Brain pericyte (primary cell): ENCODE results near the gene NXPH1.

Source experiments
- DNase-seq: peaks from one replicate; pipeline ENCODE4 v3.0.0-alpha.2; 2012; ENCODE audit warnings: low read depth, low spot score

NXPH1 gene

GRCh38 chr7:8433477-8434289, at the start of gene NXPH1:
Gene NXPH1 (plus strand): TSS chr7:8433609.
- no peak for DNase-seq

GRCh38 chr7:8384901-8385300, 48.5 kb upstream of the NXPH1 start:
- DNase-seq, result no peak

DNA sequence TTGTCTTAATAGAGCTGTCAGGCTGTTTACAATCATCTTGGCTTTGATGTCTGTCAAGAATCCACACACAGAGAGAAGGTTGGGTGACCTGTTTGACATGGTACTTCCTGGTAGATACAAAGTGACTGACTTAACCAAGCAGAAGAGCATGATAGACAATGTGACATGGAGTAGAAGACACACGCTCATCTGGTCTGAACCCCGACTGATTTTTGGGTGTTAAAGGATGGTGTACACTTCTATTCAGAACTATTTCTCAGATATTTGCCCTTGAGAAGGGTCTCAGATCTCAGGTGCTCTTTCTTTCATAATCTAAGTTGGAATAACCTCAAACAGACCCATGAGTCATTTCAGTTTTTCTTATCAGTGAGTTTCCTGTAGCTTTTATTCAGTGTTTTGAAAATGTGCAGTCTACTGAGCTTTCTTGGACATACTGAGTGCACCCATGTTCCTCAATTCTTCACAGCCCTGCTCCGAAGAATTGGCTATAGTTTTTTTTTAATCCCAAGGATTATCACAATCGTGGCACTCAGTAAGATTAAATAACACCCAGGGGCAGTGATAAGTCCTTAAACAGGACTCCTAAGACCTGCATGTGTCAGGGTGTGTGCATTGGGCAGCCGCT, 46.4 kb upstream of the NXPH1 start:
- DNase-seq, result no peak

- DNase-seq, result no peak
Measured at GRCh38 chr7:8387551-8388256, 45.7 kb upstream of the NXPH1 start.

DNA sequence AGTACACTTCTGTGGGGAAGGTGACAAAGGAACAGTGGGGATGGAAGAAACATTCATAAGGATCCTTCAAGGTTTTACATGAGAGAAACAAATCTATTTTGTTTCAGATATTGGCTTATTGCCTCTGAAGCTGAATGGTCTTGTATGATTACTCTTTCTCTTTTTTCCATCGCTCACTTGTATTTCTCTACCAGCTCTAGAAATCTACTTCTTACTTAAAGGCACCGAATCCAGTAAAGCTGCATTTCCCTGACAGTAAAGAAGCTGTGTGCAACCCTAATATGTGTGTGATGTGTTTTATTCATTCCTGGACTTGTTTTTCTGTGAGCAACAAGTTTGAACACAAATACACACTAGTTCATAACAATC, 45.2 kb upstream of the NXPH1 start:
- no peak for DNase-seq

- DNase-seq, result no peak
Measured at GRCh38 chr7:8389593-8390261, 43.7 kb upstream of the NXPH1 start.

DNA sequence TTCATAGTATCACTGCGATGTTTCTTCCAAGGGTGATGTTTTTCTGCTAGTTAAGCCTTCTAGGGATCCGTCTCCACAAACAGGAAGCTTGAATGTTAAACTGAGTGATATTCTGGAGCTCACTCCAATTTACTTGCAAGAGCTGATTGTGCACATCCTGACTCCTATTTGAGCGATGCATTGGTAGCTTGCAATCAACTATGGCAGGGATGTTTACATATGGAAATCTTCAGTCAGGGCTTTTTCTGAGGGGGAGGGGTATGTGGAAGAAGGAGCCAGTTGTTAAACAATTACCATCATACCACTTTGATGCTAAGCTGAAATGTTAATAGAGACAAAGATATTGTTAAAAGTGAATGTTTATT, 43.2 kb upstream of the NXPH1 start:
- no peak for DNase-seq

- no peak for DNase-seq
Measured at GRCh38 chr7:8391353-8392062, 41.9 kb upstream of the NXPH1 start.

DNA sequence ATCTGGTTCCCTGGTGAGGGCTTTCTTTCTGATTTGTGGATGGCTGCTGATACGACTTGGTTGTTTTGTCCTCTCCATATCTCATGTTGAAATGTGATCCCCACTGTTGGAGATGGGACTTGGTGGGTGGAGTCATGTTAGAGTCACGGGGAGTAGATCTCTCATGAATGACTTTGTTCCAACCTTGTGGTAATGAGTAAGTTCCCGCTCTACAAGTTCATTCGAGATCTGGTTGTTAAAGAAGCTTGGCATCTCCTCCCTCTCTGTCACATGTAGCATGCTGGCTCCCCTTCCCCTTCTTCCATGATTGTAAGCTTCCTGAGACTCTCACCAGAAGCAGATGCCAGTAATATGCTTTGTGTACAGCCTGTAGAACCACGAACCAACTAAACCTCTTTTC, 37.1 kb upstream of the NXPH1 start:
- no peak for DNase-seq

DNA sequence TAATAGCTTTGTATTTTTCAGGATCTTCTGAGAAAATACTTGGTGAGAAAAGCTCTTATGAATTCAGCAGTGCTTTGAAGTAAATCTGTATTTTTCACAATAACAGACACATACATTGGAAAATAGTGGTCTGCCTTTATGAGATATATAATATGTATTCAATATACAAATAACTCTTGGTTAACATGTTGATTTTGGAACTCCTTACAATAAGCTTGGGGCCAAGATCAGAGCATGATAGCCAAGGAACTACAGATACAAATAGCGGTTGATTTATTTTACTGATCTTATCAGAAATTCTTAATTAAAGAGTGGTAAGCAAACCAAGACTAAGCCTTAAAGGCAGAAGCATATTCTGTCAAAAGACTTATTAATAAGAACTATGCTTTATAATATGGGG, 24.5 kb upstream of the NXPH1 start:
- no peak for DNase-seq

DNA sequence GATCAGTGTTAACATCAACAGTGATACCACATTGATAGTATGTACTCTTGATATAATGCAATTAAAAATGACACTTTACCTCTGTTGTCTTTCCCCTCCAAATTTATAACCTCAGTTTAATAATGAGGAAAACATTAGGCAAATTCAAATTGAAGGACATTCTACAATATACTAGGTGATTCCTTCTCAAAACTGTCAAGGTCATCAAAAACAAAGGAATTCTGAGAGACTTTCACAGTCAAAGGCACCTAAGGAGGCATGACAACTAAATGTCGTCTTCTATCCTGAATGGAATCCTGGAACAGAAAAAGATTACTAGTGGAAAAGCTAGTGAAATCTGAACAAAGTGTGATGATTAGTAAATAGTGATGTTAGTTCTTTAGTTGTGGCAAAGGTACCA, 22.3 kb upstream of the NXPH1 start:
- no peak for DNase-seq

DNA sequence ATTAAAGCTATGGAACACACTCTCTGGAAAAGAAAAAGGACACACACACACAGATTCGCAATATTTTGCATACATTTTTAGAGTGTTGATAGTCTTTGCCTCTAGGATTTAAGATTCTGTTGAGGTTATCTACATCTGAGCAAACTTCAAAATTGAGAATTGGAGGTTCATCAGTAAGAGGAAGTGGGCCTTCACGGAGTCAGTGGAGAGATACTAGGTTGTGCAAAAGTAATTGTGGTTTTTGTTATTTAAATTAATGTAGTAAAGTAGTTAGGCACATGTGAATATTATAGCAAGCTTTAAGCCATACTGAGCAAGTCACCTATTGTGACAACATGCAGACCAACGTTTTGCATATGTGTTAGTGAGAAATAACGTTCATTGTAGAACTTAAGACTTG, 19.8 kb upstream of the NXPH1 start:
- DNase-seq, result no peak

- DNase-seq, result no peak
Measured at GRCh38 chr7:8418629-8419245, 14.7 kb upstream of the NXPH1 start.

GRCh38 chr7:8422177-8422576, 11.2 kb upstream of the NXPH1 start:
- DNase-seq, result no peak

- DNase-seq, result no peak
Measured at GRCh38 chr7:8423057-8423456, 10.4 kb upstream of the NXPH1 start.

DNA sequence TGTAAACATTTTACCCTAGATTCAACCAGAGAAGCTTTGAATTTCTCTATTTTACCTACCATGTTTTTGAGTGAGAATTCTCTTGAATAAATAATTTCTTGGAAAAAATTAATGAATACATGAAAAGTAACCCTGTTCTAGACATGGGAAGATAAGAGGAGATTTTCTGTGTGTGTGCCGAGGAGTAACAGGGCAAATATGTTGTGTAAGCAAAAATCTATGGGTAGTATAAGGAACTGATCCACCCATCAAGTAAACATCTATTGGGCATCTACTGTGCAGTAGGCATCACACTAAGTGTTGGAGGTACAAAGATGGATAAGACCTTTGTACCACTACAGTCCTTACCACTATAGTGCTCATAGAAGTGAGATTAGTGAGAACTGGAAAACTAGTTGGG, 8.2 kb upstream of the NXPH1 start:
- no peak for DNase-seq

GRCh38 chr7:8430643-8431042, 2.8 kb upstream of the NXPH1 start:
- DNase-seq, result no peak

DNA sequence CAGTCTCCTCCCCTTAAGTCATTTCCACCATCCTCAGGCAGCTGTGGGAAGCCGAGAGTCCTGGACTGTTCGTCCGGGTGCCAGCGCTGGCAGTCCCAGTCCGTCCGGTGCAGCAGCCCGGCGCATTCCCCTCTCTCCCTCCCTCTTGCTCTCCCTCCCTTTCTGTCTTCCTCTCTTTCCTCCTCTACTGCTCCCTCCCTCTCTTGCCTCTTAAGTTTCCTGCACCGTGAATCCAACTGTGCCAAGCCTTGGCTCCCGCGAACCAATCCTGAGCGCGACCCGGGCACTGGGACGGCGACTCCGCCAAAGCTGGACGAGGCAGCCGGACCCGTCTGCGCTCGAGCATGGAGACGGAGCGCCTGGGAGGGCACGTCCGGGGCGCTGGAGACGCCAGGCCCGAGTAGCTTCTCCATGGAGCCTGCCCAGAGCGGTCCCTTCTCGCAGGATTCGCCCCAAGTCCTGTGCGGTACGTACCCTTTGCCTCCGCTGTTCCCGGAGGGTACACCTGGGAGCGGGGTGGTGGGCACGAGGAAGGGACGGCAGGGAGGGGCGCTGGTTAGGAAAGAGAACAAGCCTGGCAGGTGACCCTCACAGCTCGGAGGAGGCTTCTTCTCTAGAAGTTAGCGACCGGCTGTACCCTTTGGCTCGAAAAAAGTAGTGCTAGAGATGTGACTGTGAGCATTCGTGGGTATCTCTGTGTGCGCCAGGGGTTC, 1.0 kb downstream of the NXPH1 start:
- no peak for DNase-seq

- DNase-seq, result no peak
Measured at GRCh38 chr7:8435095-8435494, 1.7 kb downstream of the NXPH1 start.
